ENCODE results near the gene GRIN2C.

Gene GRIN2C

DNA sequence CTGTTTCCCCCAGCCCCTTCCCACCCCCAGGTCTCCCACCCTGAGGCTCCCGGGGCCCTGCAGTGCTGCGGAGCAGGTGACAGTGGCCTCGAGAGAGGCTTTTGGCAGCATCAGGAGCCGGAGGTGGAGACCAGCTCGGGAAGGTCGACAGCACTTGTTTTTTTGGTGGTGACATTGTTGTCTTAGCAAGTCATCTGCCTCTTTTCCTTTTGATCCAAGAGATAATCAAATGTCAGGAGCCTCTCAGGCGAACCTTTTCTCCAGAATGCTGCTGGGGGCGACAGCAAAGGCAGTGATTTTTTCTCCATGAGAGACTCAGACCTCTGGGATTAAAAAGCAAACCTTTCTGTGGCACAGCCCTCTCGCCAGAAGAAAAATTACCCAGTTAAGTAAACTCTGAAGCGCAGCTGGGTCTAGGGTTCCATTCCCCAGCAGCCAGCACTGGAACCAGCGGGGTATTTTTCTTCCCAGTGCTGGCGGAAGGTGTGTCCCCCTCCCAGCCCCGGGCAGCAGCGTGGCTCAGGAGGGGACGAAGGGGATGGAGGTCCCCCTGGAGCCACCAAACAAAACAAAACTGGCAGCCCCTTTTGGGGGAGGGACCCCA lies 37.2 kb downstream of the GRIN2C start:
- no peak for DNase-seq (ENCODE audit: low read depth, low spot score)

DNA sequence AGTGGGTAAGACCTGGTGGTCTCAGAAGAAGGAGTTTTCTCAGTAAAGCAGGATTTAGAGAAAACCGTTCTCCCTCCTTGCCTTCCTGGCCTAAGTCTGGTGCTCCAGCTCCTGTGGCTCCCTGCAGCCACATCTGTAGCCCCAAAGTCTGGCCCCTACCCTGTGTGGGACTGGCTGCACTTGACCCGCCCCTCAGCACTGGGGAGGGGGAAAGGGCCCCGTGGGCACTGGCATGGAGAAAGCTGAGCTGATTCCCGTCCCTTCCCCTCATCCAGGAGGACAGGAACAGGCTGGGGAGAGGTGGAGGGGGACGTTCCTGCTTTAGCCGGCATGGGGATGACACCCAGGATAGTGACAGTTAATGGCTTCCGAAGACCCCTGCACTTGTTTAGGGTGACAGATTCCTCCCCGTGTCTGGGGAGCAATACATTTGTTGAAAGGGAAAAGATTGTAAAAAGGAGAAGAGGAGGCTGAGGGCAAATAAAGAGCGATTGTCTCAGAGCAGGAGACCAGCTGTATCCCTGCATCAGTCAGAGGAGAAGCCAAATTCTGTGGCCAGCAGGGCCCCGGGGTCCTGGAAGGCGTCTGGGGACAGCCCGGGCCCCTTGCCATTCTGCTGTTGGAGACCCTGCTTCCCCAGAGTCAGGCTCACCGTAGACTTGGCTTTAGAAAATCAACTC lies 37.9 kb downstream of the GRIN2C start:
- DNase-seq (ENCODE audit: low read depth, low spot score): no peak

DNA sequence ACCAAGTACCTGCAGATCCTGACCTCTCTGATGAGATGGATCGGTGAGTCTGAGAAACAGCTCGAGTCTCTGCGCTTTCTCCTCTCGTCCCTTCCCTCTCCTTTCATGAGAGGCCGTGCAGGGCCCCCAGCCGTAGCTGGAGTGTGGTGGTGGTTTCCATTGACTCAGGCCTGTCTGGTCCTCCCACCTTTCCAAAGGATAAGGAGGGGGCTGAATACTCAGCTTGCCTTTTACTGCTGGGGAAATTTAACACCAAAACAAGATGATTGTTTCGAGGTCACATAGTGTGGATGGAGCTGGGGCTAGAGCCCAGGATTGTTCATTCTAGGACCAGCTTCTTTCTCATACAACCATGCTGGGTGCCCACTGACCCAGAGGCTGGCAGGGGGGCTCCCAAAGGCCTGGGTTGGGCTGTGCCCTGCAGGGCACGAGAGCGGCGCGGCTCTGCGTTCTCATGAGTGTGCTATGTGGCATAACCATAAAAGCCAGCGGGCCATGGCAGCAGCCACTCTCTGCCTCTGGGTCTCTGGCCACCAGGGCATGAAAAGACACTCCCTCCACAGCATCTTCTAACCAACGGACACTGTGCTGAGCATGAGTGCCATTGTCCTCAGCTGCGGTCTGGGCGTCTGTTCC lies 39.8 kb downstream of the GRIN2C start:
- DNase-seq (ENCODE audit: low read depth, low spot score): no peak

DNA sequence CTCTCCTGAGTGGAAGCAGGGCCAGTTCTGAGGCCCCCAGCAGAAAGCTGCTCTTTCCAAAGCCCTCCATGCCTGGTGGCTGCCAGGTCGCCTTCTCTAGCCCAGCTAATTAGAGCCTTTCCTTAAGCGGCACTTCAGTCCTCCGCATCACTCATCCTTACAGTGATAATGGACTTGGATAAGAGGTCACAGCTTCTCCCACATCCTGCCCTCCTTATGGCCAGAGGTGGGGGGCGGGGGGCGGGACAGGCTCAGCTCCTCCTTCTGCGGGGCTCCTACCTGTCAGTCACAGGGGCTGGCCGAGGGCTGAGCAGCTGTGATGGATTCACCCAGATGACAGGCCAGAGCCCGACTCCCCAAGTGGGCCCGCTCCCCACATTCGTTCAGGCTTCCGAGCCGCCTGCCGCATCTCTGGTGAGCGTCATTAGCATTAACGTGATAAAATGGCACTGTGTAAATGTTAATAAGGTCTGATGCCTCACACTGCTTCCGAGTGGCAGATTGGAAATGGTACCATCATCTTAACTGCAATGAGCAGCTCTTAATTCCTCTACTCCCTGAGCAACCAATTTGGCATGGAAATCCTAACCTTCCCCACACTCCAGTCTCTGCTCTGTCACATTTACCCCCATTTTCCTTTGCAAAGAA lies 41.3 kb downstream of the GRIN2C start:
- no peak for DNase-seq (ENCODE audit: low read depth, low spot score)

DNA sequence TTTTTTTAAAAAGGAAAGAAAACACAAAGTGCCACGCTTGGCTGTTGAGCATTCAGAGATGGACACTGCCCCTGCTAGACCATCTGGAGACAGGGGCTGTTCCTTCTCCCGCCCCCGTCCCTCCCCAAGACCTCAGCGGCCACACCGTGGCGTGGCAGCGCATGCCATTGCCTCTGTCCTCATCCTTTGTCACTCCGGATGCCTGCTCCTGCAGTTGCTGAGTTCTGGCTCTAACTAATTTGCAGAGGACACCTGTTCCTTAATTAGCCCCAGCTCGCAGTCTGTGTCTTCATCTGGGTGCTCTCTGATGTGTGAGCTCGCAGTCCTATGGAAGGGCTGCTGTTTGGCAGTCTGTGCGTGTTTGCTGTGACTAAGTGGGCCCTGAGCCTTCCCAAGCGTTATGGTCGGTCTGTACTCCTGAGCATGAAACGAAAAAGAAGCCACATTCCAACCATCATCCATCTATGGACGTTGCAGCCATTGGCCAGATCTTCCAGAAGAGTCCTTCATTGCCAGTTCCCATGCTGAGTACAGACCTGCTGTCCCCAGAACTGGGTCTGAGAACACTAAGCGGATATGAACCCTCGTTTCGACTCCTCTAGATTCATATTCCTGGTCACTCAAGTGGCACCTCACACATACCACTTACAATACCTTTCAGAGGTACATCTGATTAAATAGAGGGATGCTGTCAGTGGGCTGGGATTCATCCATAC lies 42.6 kb downstream of the GRIN2C start:
- no peak for DNase-seq (ENCODE audit: low read depth, low spot score)

DNA sequence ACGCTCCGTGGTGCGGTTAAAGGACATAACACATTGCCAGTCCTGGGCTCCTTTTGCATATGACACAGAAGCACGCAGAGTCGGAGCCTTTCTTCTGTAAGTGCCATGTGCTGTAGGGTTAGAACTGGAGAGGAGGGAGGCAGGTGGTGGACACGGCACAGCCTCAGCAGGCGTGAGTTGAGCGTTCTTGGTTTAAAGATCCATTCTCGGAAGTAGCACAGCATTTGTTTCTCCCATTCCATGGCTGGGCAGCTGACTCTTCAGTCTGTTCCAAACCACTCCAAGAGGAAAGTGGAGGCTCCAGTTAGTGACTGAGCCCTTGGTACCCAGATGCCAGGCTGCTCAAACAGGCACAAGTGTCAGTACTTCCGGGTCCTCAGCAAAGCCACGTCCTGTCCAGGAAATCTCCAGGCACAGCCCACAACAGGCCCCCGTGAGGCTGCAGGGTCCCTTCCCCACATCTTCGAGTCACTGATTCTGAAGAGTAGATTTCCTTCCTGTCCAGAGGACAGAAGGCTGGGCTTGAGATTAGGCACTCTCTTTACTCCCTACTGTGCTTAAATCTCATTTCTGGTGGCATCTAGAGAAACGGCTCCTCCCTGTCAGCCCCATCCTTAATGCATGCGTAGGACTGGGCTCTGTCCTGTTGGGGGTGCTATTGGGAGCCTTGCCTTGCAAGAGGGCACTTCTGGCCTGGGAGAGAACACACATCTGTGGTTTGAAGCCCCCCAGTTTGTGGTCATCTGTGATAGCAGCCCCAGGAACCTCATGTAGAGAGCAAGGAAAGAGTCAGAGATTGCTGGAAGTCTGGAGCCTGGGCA lies 43.9 kb downstream of the GRIN2C start:
- DNase-seq (ENCODE audit: low read depth, low spot score): no peak

DNA sequence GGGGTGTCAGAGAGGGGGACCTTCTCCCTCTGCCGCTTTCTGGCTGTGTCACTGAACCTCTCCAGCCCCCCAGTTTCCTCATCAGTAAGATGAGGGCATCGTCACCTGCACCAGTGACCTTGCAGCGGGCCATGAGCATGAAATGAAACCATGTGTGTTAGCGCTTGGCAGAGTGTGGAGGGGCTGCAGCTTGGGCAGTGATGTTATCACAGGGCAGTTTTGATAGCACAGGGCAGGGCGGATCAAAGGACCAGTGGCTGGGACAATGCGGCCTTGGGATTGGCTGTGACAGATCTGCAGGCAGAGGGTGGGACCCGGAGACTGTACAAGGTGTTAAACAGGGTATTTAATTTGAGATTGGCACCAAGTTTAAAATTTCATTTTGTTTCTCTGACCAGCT lies 44.6 kb downstream of the GRIN2C start:
- no peak for DNase-seq (ENCODE audit: low read depth, low spot score)

DNA sequence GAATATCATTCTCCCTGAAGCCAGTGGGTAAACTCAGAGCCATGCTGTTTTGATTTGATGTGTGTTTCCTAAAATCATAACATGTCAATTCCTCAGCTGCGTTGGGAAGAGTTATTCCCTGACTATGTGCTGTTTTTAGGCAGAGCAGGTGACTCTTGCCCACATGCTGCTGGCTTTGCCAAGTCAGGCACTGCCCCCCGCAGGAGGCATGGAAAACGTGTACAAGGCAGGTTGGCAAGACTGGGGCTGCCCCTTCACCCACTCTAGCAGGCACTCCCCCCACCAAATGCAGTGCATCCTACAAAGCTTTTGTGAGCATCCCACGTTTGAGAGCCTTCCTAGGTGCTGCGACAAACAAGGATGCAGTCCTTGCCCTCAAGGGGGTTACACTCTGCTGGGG lies 45.2 kb downstream of the GRIN2C start:
- DNase-seq (ENCODE audit: low read depth, low spot score): no peak

DNA sequence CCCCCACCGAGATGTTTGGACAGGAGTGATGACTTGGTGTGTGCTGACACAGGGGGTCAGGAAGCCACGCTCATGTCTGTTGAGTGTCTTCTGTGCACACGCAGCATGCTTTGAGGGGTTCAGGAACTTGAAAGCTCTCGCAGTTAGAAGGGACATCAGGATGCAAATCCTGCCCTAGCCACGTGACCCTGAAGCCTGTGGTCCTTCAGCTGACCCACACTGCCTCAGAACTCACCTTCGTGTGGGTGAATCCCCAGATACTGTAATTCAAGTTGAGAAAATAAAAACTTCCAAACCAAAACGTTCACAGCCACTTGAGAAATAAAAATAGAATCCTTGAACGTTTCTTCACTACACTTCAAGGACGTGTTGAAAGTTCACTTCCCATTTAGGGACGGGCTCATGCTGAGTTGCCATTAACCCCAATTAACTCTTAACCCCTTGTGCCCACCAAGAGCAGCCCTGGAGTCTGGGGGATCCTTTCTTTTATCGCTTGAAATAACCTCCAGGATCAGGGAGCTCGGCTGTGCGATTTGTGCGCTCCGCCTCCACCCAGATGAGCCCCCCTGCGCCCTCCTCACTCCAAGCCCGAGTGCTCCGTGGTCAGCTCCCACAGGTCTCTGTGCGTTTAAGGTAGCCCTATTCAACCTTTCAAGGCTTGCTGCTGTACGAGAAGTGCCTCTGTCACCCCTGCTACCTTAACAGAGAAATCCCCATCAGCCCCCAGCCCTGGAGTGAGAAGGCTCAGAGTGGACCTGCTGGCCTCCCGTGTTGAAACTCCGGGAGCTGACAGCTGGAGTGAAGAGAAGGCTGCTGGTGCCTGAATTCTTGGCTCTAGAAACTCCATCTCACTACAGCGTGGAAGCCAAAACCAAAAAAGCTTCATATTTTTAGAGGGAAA lies 47.3 kb downstream of the GRIN2C start:
- DNase-seq (ENCODE audit: low read depth, low spot score): no peak

DNA sequence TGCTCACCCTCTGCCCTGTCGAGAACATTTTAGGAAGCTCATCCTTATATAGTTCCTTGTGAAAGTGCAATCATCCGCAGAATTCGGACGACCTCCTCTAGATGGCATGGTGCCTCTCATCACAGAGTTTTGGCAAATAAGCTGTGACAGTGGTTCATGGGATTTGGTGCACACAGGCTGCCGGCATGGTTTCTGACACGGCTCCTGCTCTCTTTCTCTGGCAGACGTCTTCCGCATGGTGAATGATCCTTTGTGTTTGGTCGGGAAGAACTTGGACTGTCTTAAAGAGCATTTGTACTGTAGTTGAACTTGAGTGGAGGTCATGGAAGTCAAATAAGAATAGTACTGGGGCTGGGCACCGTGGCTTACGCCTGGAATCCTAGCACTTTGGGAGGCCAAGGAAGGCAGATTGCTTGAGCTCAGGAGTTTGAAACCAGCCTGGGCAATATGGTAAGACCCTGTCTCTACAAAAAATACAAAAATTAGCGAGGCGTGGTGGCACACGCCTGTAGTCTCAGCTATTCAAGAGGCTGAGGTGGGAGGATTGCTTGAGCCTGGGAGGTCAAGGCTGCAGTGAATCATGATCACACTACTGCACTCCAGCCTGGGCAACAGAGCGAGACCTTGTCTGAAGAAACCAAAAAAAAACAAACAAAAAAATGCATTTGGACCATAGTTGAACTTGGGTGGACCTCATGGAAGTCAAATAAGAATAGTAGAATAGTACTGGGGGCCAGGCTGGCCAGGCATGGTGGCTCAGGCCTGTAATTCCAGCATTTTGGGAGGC lies 48.8 kb downstream of the GRIN2C start:
- DNase-seq (ENCODE audit: low read depth, low spot score): no peak

DNA sequence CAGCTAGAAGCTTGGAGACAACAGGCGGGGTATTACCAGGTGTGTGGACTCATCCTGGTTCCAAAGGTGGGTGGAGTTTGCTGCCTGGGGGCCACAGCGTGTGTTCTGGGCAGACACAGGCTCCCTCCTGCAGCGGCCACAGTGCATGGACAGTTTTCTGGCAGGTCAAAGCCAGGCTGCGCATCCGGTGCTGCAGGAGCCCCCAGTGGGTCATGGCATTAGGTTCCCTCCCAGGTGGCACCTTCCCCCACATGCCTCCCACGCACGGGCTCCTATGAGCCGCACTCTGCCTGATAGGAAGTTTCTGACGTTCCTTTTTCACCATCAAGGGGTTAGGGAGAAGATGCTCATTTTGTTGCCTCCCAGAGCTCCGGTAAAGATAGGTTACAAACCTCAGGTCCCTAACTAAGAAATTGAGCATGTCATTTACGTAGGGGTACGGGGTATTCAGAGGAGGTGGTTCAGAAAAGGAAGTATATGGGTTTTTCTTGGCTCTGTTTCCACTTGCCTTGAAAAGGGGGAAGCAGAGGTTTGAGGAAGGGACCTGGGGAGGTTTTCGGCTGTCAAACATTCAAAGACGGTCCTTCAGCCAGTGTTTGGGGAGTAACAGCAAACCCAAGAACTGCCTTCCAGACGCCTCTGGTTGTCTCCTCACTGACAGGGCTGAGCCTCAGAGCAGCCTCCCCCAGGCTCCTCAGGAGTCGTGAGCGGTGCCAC lies 50.8 kb downstream of the GRIN2C start:
- DNase-seq (ENCODE audit: low read depth, low spot score): no peak

DNA sequence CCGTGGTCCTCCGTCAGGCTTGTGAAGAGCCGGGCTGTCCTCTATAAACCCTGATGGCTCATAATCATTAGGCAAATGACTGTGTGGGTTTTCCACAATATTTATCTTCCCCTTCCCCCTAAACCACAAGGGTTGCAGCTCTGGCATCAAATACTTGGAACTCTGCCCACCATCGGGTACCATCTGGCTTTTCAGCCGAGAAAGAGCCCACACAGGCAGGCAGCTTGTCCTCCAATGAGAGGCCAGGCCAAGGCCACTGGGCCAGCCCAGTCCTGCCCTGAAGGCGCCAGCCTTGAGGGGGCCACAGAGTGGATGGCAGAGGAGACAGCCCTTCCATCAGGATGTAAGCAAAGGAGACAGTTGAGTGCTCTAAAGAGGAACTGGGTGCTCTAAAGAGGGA lies 51.8 kb downstream of the GRIN2C start:
- no peak for DNase-seq (ENCODE audit: low read depth, low spot score)

DNA sequence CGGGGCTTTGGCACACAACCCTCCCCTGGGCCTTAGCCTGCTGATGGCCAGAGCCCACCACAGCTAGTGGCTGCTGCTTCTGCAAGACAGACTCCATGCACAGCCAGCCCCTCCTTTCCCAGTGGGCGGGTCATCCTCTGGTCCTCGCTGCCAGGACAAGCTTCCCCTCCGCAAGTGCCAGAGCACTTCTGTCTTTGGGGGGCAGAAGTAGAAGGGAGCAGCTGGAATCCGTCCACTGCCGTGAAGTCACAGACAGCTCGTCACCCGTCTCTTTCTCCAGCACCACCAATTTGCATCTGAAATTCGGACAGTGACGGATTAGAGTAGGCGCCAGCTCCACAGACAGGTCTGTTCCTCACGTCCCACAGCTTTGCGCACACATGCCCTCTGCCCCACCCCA lies 52.2 kb downstream of the GRIN2C start:
- no peak for DNase-seq (ENCODE audit: low read depth, low spot score)

DNA sequence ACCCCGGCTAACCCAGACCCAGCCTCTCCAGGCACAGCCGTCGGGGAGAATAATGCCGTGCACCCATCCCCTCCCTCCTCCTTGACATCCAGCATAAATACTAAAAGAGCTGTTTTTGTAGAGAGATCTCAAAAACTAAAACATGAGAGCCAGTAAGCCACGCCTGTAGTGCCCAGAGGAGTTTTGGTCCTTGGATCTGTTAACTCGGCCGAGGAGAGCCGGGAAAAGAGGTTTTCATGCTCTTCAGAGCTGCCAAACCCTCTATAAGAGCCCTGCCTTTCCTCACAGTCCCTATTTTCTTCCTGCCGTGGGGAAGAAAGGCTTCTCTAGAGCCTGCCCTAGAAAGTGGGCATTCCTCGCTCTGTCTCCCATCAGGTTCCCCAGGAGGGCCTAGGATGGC lies 53.4 kb downstream of the GRIN2C start:
- DNase-seq (ENCODE audit: low read depth, low spot score): no peak

DNA sequence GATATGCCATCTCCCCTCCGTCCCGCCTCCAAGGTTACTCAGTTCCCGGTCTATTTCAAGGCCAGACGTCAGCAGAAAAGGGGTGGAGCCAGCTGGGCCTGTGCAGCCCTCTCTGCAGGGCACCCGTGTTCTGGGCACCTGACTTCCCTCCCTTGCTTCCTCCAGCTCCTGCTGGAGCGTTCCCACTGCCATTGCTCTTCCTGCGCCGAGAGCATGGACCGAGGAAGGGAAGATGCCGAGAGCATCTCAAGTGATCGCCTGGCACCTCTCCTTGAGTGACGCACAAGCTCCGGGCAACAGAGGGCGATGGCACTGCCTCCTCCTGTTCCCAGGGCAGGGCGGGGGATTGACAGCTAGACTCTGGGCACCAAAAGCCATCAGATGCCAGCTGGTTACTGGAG lies 54.1 kb downstream of the GRIN2C start:
- no peak for DNase-seq (ENCODE audit: low read depth, low spot score)

DNA sequence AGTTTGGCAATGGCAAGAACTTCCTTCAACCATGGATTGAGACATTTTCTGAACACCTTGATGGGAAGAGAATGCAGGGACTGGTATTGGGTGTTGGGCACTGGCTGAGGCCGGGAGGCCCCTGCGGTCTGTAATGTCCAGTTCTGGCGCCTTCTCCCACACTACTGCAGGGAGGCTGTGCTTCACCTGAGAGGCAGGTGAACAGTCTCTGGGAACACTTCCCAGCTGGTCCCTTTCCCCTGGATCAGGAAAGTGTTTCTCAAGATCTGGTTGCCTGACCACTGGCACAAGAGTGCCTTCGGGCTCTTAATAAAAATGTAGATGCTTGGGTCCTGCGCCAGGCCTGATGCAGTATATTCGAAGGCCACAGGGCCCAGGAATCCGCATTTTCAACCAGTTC lies 55.0 kb downstream of the GRIN2C start:
- DNase-seq (ENCODE audit: low read depth, low spot score): no peak

DNA sequence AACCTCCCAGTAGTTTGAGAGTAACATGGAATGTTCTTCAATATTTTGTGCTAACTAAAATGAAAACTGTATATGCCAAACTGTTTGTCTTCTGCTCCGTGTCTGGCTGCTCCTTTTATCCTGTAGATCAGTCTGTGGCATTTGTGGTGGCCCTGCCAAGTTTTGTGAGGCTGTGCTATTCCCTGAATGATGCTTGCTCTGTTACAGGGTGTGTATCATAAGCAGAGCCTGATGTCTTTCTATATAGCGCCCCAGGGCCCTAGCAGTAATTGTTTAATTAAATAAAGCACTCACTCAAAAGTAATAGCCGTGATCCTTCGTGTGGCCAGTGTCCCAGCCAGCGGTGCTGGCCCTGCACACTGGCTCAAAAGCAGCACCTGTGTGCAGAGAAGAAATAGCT lies 55.7 kb downstream of the GRIN2C start:
- no peak for DNase-seq (ENCODE audit: low read depth, low spot score)

DNA sequence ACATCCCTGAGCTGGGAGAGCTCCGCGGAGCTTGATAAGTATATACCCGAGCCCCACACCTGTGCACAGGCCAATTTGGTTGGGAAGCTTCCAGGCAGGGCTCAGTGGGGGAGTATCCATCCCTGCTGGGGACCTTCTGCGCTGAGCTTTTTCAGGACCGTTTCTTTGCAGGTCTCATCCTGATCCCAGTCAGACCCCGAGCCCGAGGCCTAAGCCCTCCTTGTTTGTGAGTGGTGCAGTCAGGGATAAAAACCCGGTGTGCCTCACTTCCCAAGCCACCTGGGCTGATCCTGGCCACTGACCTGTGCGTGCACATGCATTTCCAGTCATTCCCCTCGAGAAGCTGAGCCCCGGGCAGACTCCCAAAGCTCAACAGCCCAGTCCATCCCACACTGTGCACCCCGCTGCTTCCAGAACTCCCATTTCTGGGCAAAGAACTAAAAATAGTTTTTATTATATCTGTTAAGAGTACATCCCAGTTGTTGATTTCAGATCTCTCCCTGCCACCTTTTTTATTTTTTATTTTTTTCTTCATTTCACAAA lies 56.2 kb downstream of the GRIN2C start:
- DNase-seq (ENCODE audit: low read depth, low spot score): no peak

DNA sequence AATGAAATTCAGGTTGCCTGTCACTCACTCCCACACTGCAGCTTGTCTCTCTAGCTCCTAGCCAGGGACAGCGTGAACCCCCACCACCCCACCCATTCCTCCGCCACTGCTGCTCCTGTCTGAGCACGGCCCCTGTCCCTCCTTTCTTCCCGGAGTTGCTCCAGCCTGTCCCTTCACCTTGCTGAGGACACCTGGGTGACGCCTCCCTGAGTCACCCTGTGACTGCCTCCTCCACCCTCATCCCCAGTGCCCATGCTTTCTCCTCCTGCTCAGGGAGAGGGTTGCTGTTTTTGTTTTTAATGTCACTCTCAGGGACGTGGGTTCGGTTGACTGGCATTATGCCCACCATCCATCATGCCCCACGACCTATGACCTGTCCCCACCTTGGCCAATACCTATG lies 57.8 kb downstream of the GRIN2C start:
- no peak for DNase-seq (ENCODE audit: low read depth, low spot score)
